HCT116 (cell line): ENCODE measurements around the gene ENPP3. TPM values are rescaled to one million over a fixed set of nuclear protein-coding genes. Genes with fewer than 3 reads are reported as not detected.

Experiments used
- ATAC-seq: fragments of 200-7000 bp; cut with Tn5 transposase; 2 replicates; pipeline ENCODE4 v1.9.1; 2020; ENCODE audit warnings: mild to moderate bottlenecking, moderate library complexity
- BruUV-seq: library from RNA; stranded (reverse); fragments of 400-500 nt; replicated peaks from 2 replicates; lab custom pipeline; 2021; lab: Mats Ljungman, UMichigan
- CTCF ChIA-PET: fragments of 300-600 bp; sonication (Branson Sonifier 250); formaldehyde crosslinking; loops from one replicate; lab custom pipeline; 2021; ENCODE audit warnings: antibody characterized with exemption; lab: Charles Lee
- POLR2A ChIA-PET: fragments of 300-600, 350-600 bp; sonication (Branson Sonifier 250); formaldehyde crosslinking; loops from one replicate; lab custom pipeline; 2021; ENCODE audit warnings: antibody characterized with exemption; lab: Charles Lee
- RAD21 ChIA-PET, 2 experiments: fragments of 300-600 bp; sonication (Branson Sonifier 250); formaldehyde crosslinking; loops; one replicate each; lab custom pipeline; 2023; ENCODE audit warnings: low total read pairs in 2 of 2; ENCODE audit not compliant: uncharacterized antibody in 2 of 2, unreplicated experiment in 2 of 2, low non-redundant PET in 1 of 2; lab: Charles Lee
- DNase-seq: peaks from one replicate; pipeline ENCODE4 v3.0.0-alpha.2; 2010; ENCODE audit warnings: low read depth, low spot score
- H2AFZ ChIP-seq: fragments of 200-600 bp; shearing (Covaris generic), sonication (generic); 2 replicates; pipeline ENCODE4 v1.6.1; 2017; ENCODE audit warnings: low read depth, mixed run types, mixed read lengths, antibody characterized with exemption, low read length; ENCODE audit not compliant: poor library complexity, severe bottlenecking
- H3K27ac ChIP-seq: 2 replicates; pipeline ENCODE4 v1.5.1; 2012; ENCODE audit warnings: low read depth, low read length
- H3K27me3 ChIP-seq: fragments of 200-600 bp; sonication (generic); 2 replicates; pipeline ENCODE4 v1.6.1; 2016; ENCODE audit warnings: mixed run types, low read length, mixed read lengths; ENCODE audit not compliant: insufficient read depth
- H3K36me3 ChIP-seq, 2 experiments: fragments of 200-500 bp in 1 of 2; fragments of 200-600 bp in 1 of 2; sonication (Bioruptor generic) in 1 of 2; sonication (generic) in 1 of 2; 2 replicates each; pipeline versions ENCODE4 v1.5.1 to v1.6.1; 2014 to 2016; ENCODE audit warnings: low read length in 2 of 2, inconsistent platforms in 1 of 2, mixed read lengths in 1 of 2, mixed run types in 1 of 2; ENCODE audit not compliant: insufficient read depth in 2 of 2, control insufficient read depth in 1 of 2
- H3K4me1 ChIP-seq, 2 experiments: fragments of 200-600 bp in 1 of 2; sonication (generic) in 1 of 2; 2 replicates each; pipeline versions ENCODE4 v1.5.1 to v1.6.1; 2012 to 2017; ENCODE audit warnings: low read length in 2 of 2, inconsistent platforms in 1 of 2, mild to moderate bottlenecking in 1 of 2, mixed read lengths in 1 of 2, mixed run types in 1 of 2, moderate library complexity in 1 of 2; ENCODE audit not compliant: insufficient read depth in 2 of 2, control insufficient read depth in 1 of 2
- H3K4me2 ChIP-seq: fragments of 200-600 bp; sonication (generic); 2 replicates; pipeline ENCODE4 v1.6.1; 2017; ENCODE audit warnings: mixed run types, low read length, mixed read lengths
- H3K4me3 ChIP-seq, 2 experiments: fragments of 200-600 bp in 1 of 2; sonication (generic) in 1 of 2; replicated peaks in 1 of 2; 2 replicates each; pipeline ENCODE4 v1.5.1; 2011 to 2016; ENCODE audit warnings: low read length in 2 of 2, control low read depth in 1 of 2, low read depth in 1 of 2, mild to moderate bottlenecking in 1 of 2, mixed read lengths in 1 of 2, mixed run types in 1 of 2
- H3K79me2 ChIP-seq: fragments of 200-600 bp; sonication (generic); 2 replicates; pipeline ENCODE4 v1.6.1; 2017; ENCODE audit warnings: mild to moderate bottlenecking, mixed run types, low read length, moderate library complexity, mixed read lengths; ENCODE audit not compliant: insufficient read depth
- H3K9ac ChIP-seq: fragments of 200-600 bp; sonication (generic); 2 replicates; pipeline ENCODE4 v1.6.1; 2016; ENCODE audit warnings: low read length, mixed read lengths
- H3K9me2 ChIP-seq: fragments of 200-600 bp; sonication (generic), shearing (Covaris generic); 2 replicates; pipeline ENCODE4 v1.6.1; 2017; ENCODE audit warnings: mixed run types, mild to moderate bottlenecking, moderate library complexity; ENCODE audit not compliant: insufficient read depth
- H3K9me3 ChIP-seq, 2 experiments: fragments of 200-500 bp in 1 of 2; fragments of 200-600 bp in 1 of 2; sonication (Bioruptor generic) in 1 of 2; sonication (generic) in 1 of 2; 2 replicates each; pipeline ENCODE4 v1.6.1; 2014 to 2017; ENCODE audit warnings: low read length in 2 of 2, mixed read lengths in 2 of 2, inconsistent platforms in 1 of 2, low read depth in 1 of 2, mild to moderate bottlenecking in 1 of 2, mixed run types in 1 of 2, moderate library complexity in 1 of 2; ENCODE audit not compliant: control insufficient read depth in 1 of 2, insufficient read depth in 1 of 2
- H4K20me1 ChIP-seq: fragments of 200-600 bp; sonication (generic), shearing (Covaris generic); 2 replicates; pipeline ENCODE4 v1.6.1; 2017; ENCODE audit warnings: mixed run types, mild to moderate bottlenecking, moderate library complexity; ENCODE audit not compliant: insufficient read depth
- CBX3 ChIP-seq: IDR thresholded peaks from 2 replicates; pipeline ENCODE4 v1.6.1; 2012; ENCODE audit warnings: low read depth
- EGR1 ChIP-seq: IDR thresholded peaks from 2 replicates; pipeline ENCODE4 v1.6.1; 2012; ENCODE audit warnings: low read depth
- ELF1 ChIP-seq: IDR thresholded peaks from 2 replicates; pipeline ENCODE4 v1.6.1; 2012; ENCODE audit warnings: low read depth, borderline replicate concordance
- EZH2 ChIP-seq: fragments of 200-600 bp; sonication (generic); IDR thresholded peaks from 2 replicates; pipeline ENCODE4 v1.6.1; 2017; ENCODE audit warnings: antibody characterized with exemption, mixed run types
- EZH2phosphoT487 ChIP-seq: fragments of 200-600 bp; IDR thresholded peaks from 2 replicates; pipeline ENCODE4 v1.6.1; 2018; ENCODE audit warnings: antibody characterized with exemption, borderline replicate concordance
- FOSL1 ChIP-seq: IDR thresholded peaks from 2 replicates; pipeline ENCODE4 v1.6.1; 2012; ENCODE audit warnings: low read depth
- JUND ChIP-seq: IDR thresholded peaks from 2 replicates; pipeline ENCODE4 v1.6.1; 2012
- POLR2A ChIP-seq: IDR thresholded peaks from 2 replicates; pipeline ENCODE4 v1.7.0; 2011; ENCODE audit warnings: borderline replicate concordance; ENCODE audit not compliant: insufficient read depth, insufficient read length; ENCODE audit errors: extremely low read depth
- POLR2AphosphoS5 ChIP-seq: IDR thresholded peaks from 2 replicates; pipeline ENCODE4 v1.6.1; 2011; ENCODE audit warnings: mild to moderate bottlenecking, low read depth, low read length, moderate library complexity
- RAD21 ChIP-seq: IDR thresholded peaks from 2 replicates; pipeline ENCODE4 v1.6.1; 2012; ENCODE audit warnings: low read depth, mild to moderate bottlenecking
- SIN3A ChIP-seq: IDR thresholded peaks from 2 replicates; pipeline ENCODE4 v1.6.1; 2012; ENCODE audit warnings: low read depth
- SP1 ChIP-seq: IDR thresholded peaks from 2 replicates; pipeline ENCODE4 v1.6.1; 2012; ENCODE audit warnings: low read depth
- SRF ChIP-seq: IDR thresholded peaks from 2 replicates; pipeline ENCODE4 v1.6.1; 2012; ENCODE audit warnings: low read depth
- TCF7L2 ChIP-seq: IDR thresholded peaks from 2 replicates; pipeline ENCODE4 v1.7.0; 2011; ENCODE audit warnings: borderline replicate concordance, inconsistent platforms; ENCODE audit not compliant: insufficient read depth, insufficient read length; ENCODE audit errors: extremely low read depth
- YY1 ChIP-seq: IDR thresholded peaks from 2 replicates; pipeline ENCODE4 v1.6.1; 2011; ENCODE audit warnings: low read length, low read depth, moderate library complexity, mild to moderate bottlenecking; ENCODE audit not compliant: insufficient replicate concordance; ENCODE audit errors: extremely low read depth
- ZFX ChIP-seq: fragments of 450-650 bp; IDR thresholded peaks from 2 replicates; pipeline ENCODE4 v1.6.1; 2017
- ZNF274 ChIP-seq: fragments of 200-500 bp; sonication (Bioruptor generic); IDR thresholded peaks from 2 replicates; pipeline ENCODE4 v1.6.1; 2014; ENCODE audit warnings: mild to moderate bottlenecking, low read depth, low read length, inconsistent platforms
- intact Hi-C: fragments of 100-400 bp; cut with micrococcal nuclease; formaldehyde crosslinking; loops from 2 replicates; pipeline ENCODE4 v1.10.0; 2022
- total RNA-seq: library from RNA; stranded (reverse); gene quantifications from one replicate; pipeline ENCODE4 v1.2.1, GENCODE V29; 2021; ENCODE audit not compliant: unreplicated experiment
- TF ChIP-seq, protein P1 (sequence below): IDR thresholded peaks from 2 replicates; pipeline ENCODE4 v1.6.1; 2012
- TF ChIP-seq, protein P2 (sequence below): IDR thresholded peaks from 2 replicates; pipeline ENCODE4 v1.6.1; 2012
- TF ChIP-seq, protein P3 (sequence below), 3 experiments: fragments of 200-600 bp in 1 of 3; sonication (generic) in 1 of 3; IDR thresholded peaks in 2 of 3; conservative IDR thresholded peaks in 1 of 3; 2 replicates each; pipeline ENCODE4 v1.5.1; 2012 to 2017; ENCODE audit warnings: low read depth in 2 of 3, low read length in 2 of 3, antibody characterized with exemption in 1 of 3, borderline replicate concordance in 1 of 3, control low read depth in 1 of 3, mild to moderate bottlenecking in 1 of 3, mixed read lengths in 1 of 3, mixed run types in 1 of 3, moderate library complexity in 1 of 3; ENCODE audit not compliant: insufficient read depth in 1 of 3

Gene ENPP3
- total RNA-seq, 1 experiment from 2014 or later: 0.15 TPM

DNA sequence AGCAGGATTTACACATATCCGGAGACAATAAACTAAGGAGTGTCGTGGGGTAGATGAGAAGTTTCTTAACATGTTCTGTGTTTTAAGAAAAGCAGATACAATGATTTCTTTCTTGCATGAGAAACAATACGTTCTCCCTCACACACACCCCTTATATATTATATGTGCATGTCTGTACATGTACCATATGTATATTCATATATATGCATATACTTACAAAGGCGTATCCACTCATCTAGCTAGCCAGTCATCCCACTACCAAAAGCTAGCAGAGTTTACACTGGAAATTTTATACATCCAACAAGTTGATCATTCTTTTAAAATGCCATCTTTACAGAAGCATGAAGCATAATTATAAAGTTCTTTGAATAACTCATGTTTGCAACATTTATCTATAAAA lies 49.2 kb upstream of the ENPP3 start:
- ATAC-seq: no peak
- H3K36me3 ChIP-seq: peaks cover 9 to 17% of the 10 kb centered on the region in 2 experiments; a peak in 3 of 4 replicates
- no TSS peak for BruUV-seq
- no peaks in the 10 kb centered on the region for H3K27me3 ChIP-seq
- no peak overlapping the region for H3K4me2 ChIP-seq
- no peak overlapping the region for H3K4me3 ChIP-seq
- no peaks in the 10 kb centered on the region for H4K20me1 ChIP-seq
- no peaks in the 10 kb centered on the region for H3K9me3 ChIP-seq
- DNase-seq: no peak
- ChIA-PET RAD21 (no interaction called here), CTCF (interaction anchor here (0.5 kb wide), 1 partner anchor 9 kb away, joined by 5 read pairs; no protein-coding TSS in a partner anchor), POLR2A (no interaction called here)
- H3K79me2 ChIP-seq: no peaks in the 10 kb centered on the region
- no peaks in the 10 kb centered on the region for H3K4me1 ChIP-seq
- no peak overlapping the region for H2AFZ ChIP-seq
- intact Hi-C loops: no loop called here
- no peak overlapping the region for H3K9ac ChIP-seq
- H3K9me2 ChIP-seq: no peaks in the 10 kb centered on the region
- no peak for TF ChIP-seq ZFX
- TF ChIP-seq YY1: no peak
- TF ChIP-seq FOSL1: no peak
- no peak overlapping the region for H3K27ac ChIP-seq

DNA sequence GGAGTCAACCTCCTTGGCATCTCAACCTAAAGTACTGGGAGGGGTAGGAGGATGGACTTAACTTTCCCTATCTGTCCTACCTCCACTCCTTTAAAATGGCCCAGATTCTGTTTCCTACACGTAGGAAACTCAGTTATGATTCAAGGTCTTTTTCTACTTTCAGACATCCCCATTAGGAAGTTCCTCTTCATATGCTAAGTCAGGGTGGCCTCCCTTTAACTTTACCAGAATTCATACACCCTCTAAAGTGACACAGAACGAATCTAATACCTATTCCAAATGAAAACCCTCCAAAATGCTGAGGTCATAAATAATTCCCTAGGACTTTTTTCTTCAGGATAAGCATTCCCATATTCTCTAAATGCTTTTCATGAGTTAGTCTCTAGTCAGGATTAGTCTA lies 48.5 kb upstream of the ENPP3 start:
- no peaks in the 10 kb centered on the region for H4K20me1 ChIP-seq
- no peak overlapping the region for H2AFZ ChIP-seq
- H3K36me3 ChIP-seq: peaks cover 9 to 19% of the 10 kb centered on the region in 2 experiments; a peak in 3 of 4 replicates
- no peaks in the 10 kb centered on the region for H3K27me3 ChIP-seq
- H3K4me1 ChIP-seq: no peaks in the 10 kb centered on the region
- H3K27ac ChIP-seq: no peak overlapping the region
- no peak overlapping the region for H3K4me3 ChIP-seq
- H3K9me2 ChIP-seq: no peaks in the 10 kb centered on the region
- CTCF ChIA-PET: no interaction called here
- H3K79me2 ChIP-seq: no peaks in the 10 kb centered on the region
- RAD21 ChIA-PET: no interaction called here
- H3K4me2 ChIP-seq: no peak overlapping the region
- TF ChIP-seq CBX3 (no peak), SRF (no peak), ZNF274 (no peak), EZH2phosphoT487 (no peak), TCF7L2 (no peak), ELF1 (no peak), SIN3A (no peak), SP1 (no peak), EZH2 (no peak), POLR2AphosphoS5 (no peak), EGR1 (no peak), FOSL1 (no peak), ZFX (no peak), RAD21 (no peak), POLR2A (no peak), JUND (no peak), YY1 (no peak)
- TF ChIP-seq, protein P1, sequence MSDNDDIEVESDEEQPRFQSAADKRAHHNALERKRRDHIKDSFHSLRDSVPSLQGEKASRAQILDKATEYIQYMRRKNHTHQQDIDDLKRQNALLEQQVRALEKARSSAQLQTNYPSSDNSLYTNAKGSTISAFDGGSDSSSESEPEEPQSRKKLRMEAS: no peak
- TF ChIP-seq, protein P2, sequence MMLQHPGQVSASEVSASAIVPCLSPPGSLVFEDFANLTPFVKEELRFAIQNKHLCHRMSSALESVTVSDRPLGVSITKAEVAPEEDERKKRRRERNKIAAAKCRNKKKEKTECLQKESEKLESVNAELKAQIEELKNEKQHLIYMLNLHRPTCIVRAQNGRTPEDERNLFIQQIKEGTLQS: no peak
- TF ChIP-seq, protein P3, sequence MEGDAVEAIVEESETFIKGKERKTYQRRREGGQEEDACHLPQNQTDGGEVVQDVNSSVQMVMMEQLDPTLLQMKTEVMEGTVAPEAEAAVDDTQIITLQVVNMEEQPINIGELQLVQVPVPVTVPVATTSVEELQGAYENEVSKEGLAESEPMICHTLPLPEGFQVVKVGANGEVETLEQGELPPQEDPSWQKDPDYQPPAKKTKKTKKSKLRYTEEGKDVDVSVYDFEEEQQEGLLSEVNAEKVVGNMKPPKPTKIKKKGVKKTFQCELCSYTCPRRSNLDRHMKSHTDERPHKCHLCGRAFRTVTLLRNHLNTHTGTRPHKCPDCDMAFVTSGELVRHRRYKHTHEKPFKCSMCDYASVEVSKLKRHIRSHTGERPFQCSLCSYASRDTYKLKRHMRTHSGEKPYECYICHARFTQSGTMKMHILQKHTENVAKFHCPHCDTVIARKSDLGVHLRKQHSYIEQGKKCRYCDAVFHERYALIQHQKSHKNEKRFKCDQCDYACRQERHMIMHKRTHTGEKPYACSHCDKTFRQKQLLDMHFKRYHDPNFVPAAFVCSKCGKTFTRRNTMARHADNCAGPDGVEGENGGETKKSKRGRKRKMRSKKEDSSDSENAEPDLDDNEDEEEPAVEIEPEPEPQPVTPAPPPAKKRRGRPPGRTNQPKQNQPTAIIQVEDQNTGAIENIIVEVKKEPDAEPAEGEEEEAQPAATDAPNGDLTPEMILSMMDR (IDR thresholded peaks at IDR 0.05 in 2 of 3, conservative IDR thresholded peaks at IDR 0.05 in 1 of 3; ENCODE audit: borderline replicate concordance in 1 of 3, insufficient read depth in 1 of 3, low read depth in 2 of 3, low read length in 2 of 3): no peak
- no peak for DNase-seq
- no peaks in the 10 kb centered on the region for H3K9me3 ChIP-seq
- ATAC-seq: no peak
- POLR2A ChIA-PET: no interaction called here
- H3K9ac ChIP-seq: no peak overlapping the region
- BruUV-seq: no TSS peak
- intact Hi-C loops: no loop called here
